Hepatocyte (in vitro differentiated cells): ENCODE data around the gene CTXN3.

Experiments used
- CTCF ChIP-seq: fragments of 200-600 bp; sonication (generic); IDR thresholded peaks from 2 replicates; pipeline ENCODE4 v1.5.1; 2016; ENCODE audit warnings: antibody characterized with exemption, mild to moderate bottlenecking; ENCODE audit not compliant: poor library complexity
- EZH2phosphoT487 ChIP-seq: fragments of 200-600 bp; sonication (generic); IDR thresholded peaks from one replicate; pipeline ENCODE4 v1.6.1; 2018; ENCODE audit warnings: antibody characterized with exemption, mild to moderate bottlenecking, low read depth, moderate library complexity; ENCODE audit not compliant: unreplicated experiment, severe bottlenecking

GRCh38 chr5:127694518-127695171, 45.8 kb downstream of the CTXN3 start:
- no peak for TF ChIP-seq CTCF
- TF ChIP-seq EZH2phosphoT487, result no peak
